Fibroblast of the aortic adventitia (primary cell): ENCODE data around the gene SCRN1. TPM values are rescaled to one million over a fixed set of nuclear protein-coding genes. Genes with fewer than 3 reads are reported as not detected.
A peak's percentile ranks its signal among the peaks of the same experiment; 100 is the strongest.

Experiments
- DNase-seq: peaks from one replicate; pipeline ENCODE4 v3.0.0-alpha.2; 2010; ENCODE audit warnings: low read depth
- H3K4me3 ChIP-seq: 2 replicates; pipeline ENCODE4 v1.5.1; 2011; ENCODE audit warnings: low read depth, mild to moderate bottlenecking, control low read depth, low read length, moderate library complexity
- total RNA-seq: library from RNA; depleted of rRNA; stranded (reverse); fragments of >200 nt; gene quantifications from 2 replicates; pipeline ENCODE4 v1.2.3, GENCODE V29; 2012; ENCODE audit warnings: low replicate concordance
- TF ChIP-seq, protein P1 (sequence below): IDR thresholded peaks from 2 replicates; pipeline ENCODE4 v1.5.1; 2011; ENCODE audit warnings: mild to moderate bottlenecking, low read length, control low read depth, inconsistent platforms; ENCODE audit not compliant: insufficient read depth

SCRN1 gene
- total RNA-seq, 1 donor, result 93.1 TPM

DNA sequence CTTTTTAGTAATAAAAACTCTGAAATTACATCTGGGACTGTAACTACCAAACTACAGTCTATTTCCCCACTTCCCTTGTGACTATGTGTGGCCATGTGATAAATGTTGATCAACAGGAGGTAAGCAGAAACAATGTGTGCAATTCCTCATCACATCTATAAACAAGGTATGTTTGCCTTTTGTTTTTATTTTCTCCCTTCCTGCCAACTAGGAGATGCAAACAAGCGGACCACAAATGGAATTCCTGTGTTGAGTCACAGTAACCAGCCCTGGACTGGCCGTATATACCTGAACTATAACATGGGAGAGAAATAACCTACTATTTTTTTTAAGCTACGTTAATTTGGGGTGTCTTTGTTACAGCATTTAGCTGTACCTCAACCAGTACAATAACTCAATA lies 52.5 kb downstream of the SCRN1 start:
- TF ChIP-seq, protein P1, sequence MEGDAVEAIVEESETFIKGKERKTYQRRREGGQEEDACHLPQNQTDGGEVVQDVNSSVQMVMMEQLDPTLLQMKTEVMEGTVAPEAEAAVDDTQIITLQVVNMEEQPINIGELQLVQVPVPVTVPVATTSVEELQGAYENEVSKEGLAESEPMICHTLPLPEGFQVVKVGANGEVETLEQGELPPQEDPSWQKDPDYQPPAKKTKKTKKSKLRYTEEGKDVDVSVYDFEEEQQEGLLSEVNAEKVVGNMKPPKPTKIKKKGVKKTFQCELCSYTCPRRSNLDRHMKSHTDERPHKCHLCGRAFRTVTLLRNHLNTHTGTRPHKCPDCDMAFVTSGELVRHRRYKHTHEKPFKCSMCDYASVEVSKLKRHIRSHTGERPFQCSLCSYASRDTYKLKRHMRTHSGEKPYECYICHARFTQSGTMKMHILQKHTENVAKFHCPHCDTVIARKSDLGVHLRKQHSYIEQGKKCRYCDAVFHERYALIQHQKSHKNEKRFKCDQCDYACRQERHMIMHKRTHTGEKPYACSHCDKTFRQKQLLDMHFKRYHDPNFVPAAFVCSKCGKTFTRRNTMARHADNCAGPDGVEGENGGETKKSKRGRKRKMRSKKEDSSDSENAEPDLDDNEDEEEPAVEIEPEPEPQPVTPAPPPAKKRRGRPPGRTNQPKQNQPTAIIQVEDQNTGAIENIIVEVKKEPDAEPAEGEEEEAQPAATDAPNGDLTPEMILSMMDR, result no peak
- no peak for DNase-seq
- H3K4me3 ChIP-seq, result no peak overlapping the region

DNA sequence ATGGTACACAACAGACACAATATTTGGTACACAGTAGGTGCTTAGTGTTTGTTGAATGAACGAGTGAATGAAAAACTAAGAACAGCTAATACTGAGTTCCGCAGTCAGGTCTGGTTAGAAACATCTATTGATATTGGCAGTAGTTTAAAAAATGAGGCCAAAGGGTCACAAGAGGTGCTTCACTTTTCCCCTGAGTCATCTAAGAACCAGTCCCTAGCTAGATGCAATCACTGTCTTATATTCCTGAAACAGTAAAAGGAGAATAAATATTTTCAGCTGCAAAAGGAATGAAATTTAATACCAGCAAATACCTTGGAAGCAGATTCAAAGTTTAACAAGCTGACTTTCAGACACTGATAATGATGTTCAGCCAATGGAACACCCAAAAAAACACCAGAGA lies 54.5 kb downstream of the SCRN1 start:
- TF ChIP-seq, protein P1, result no peak
- peak; percentile 9 for DNase-seq

GRCh38 chr7:29929018-29929807 lies 60.4 kb downstream of the SCRN1 start:
- TF ChIP-seq, protein P1, result no peak
- no peak overlapping the region for H3K4me3 ChIP-seq
- no peak for DNase-seq

More for the DNA sequence above, 54.5 kb downstream of the SCRN1 start:
- no peak overlapping the region for H3K4me3 ChIP-seq

DNA sequence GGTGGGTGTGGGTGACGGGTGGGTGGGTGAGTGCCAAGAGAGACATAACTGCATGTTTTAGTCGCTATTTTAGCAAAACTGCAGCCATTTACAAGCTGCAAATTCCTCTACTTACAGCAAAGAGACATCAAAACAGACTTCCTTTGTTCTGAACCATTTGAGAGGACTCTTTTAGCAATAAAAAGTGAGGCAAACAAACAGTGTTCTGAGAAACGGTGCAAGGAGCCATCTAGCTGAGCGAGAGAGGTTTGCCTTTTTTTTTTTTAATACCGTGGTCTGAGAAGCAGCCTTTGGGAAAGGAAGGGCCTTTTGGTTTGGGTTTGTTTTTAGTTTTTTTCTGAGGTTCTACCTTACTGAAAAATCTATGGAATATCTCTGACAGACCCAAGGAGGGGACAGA lies 62.9 kb downstream of the SCRN1 start:
- TF ChIP-seq, protein P1, result no peak

DNA sequence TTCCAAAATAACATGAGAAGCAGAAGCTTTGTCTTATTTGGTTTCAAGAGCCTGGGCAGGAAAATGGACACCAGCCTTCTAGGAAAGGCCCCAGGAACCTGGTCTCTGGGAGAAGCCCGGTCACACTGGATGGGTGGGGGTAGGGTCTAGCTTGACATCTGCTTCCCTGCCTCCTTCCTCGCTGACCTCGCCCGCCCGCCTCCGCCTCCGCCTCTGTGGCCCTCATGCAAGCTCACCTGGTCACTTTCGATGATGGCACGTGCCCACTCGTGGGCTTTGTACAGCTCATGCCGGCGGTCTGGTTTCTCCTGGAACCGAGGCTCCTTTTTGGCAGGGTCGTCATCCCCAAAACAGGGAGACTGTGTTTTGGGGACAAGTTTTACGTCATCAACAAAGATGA lies 63.4 kb downstream of the SCRN1 start:
- TF ChIP-seq, protein P1, result no peak
- DNase-seq, result no peak
- no peak overlapping the region for H3K4me3 ChIP-seq

More for the DNA sequence above, 62.9 kb downstream of the SCRN1 start:
- DNase-seq, result no peak
- no peak overlapping the region for H3K4me3 ChIP-seq

GRCh38 chr7:29924684-29925083 lies 64.9 kb downstream of the SCRN1 start:
- no peak for DNase-seq
- TF ChIP-seq, protein P1, result no peak
- H3K4me3 ChIP-seq, result no peak overlapping the region
